HTR-8/SVneo (cell line): Measurements from ENCODE around the gene DOK5.

Experiments used
- DNase-seq: peaks from one replicate; pipeline ENCODE4 v3.0.0; 2011; ENCODE audit warnings: low spot score, mixed read lengths; ENCODE audit not compliant: insufficient read length
- FAIRE-seq: peaks from 2 replicates; lab custom pipeline; 2011; peaks lifted over from hg19 to GRCh38; lab: Jason Lieb, UNC

The DOK5 gene

GRCh38 chr20:54554006-54554405 lies 78.6 kb downstream of the DOK5 start:
- DNase-seq (no peak), FAIRE-seq (no peak)

DNA sequence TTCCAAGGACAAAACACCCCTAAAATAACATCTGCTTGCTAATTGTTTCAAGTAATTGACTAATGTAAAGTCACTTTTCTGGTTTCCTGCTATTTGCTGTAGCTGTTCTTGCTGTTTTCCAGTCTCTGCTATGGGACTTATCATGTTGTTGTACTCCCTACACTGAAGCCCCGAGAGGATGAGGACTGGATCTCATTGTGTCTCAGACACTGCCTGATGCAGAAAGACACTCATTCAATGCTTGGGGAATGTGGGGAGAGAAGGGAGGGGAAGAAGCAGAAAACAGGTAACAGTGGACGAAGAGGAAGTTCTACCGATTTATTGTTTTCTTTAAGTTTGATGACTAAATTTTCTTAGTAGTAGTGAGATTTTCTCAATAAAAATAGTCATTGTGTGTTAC lies 79.8 kb downstream of the DOK5 start:
- DNase-seq: no peak
- FAIRE-seq: no peak

DNA sequence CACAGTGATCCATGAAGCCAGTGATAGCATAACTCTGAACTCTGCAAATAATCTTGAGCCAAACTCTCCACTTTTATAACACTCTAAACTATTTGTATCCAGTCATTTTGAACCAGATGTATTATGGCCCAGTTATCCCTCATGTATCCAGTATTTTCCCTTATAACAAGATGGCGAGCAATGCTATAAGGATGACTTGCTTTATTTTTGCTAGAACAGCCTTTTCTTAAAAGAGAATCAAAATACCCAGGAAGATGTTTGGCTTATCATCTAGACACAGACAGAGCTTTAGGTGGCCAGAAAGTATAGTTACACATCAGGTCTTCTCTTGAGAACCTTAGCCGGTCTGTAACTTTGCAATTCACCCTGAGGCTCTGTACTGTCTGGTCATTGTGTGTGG lies 81.0 kb downstream of the DOK5 start:
- FAIRE-seq: peak; percentile 16
- no peak for DNase-seq

DNA sequence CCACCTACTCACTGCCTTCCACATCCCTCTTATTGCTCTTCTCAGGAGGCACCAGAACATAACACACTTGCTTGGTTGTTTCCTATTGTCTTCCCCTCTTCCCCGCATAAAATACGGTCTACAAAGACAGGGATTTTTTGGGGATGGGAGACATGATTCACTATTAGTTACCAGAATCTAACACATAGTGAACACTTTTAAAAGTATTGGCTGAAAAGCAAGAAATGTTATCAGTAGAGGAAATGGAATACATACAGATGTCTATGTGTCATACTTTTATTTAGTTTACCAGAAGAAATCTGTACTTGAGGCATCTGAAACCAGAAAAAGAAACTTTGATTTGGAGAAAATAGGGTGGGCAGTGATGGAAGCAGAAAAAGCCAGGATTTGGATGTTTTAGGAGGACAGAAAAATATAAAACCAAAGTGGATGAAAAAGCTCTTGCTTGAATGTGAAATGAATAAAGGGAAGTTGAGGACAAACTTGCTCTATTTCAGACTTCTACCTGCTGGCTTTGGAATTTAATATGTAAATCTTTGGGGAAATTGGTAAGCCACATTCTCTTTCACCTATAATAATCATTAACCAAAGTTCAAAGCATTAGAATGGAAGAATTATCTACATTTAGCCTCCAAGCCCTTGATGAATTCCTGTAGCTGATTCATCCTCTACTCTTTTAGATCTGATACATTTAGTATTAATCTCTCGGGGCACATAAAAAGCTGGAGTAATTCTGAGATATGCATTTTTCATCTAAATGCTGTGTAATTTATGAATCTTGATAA lies 82.6 kb downstream of the DOK5 start:
- peak; percentile 55 for FAIRE-seq
- no peak for DNase-seq

GRCh38 chr20:54559890-54560289 lies 84.5 kb downstream of the DOK5 start:
- no peak for FAIRE-seq

GRCh38 chr20:54560357-54560756 lies 85.0 kb downstream of the DOK5 start:
- DNase-seq: no peak
- no peak for FAIRE-seq

More at GRCh38 chr20:54559890-54560289, 84.5 kb downstream of the DOK5 start:
- no peak for DNase-seq

GRCh38 chr20:54565255-54565654 lies 89.9 kb downstream of the DOK5 start:
- no peak for DNase-seq
- FAIRE-seq: no peak

DNA sequence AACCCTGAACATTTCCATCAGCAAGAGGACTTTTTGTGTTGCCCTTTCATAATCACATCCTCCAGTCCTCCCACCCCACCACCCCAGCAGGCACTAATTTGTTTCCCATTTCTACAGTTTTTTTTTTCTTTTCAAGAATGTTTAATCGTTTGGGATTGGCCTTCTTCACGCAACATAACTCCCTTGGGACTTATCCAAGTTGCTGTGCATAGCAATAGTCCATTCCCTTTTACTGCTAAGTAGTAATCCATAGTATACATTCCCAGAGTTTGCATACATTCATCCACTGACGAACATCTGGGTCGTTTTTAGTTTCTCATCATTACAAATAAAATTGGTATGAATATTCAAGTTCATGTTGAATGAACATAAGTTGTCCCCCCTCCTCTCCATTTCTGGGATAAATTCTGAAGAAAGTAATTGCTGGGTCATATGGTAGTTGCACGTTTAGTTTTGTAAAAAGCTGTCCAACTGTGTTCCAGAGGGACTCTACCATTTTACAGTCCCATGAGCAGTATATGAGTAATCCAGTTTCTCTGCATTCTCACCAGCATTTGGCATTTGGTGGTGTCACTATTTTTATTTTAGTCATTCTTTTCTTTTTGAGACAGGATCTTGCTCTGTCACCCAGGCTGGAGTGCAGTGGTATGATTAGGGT lies 90.8 kb downstream of the DOK5 start:
- FAIRE-seq (no peak), DNase-seq (no peak)

- DNase-seq (no peak), FAIRE-seq (no peak)
Observed at GRCh38 chr20:54570561-54570960, 95.2 kb downstream of the DOK5 start.

- FAIRE-seq: peak; percentile 62
- no peak for DNase-seq
Observed at GRCh38 chr20:54572665-54573435, 97.5 kb downstream of the DOK5 start.

DNA sequence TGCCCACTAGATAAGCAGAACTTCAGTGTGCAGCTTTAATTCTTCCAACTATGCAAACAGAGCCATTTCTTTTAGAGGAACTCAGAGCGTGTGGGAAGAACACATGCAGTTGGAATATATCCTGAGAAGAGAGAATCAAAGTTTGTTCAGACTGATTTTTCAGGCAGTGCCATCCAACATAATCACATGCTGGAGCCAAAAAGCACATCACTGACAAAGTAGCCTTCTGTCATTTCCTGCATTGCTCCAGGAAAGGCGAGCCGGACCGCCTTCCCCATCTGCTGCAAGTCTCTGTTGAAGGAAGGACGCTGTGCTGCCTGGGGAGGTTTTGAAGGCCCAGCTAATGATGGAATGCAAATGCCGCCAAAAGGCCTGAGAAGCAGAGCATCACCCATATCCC lies 98.4 kb downstream of the DOK5 start:
- no peak for FAIRE-seq
- DNase-seq: no peak

DNA sequence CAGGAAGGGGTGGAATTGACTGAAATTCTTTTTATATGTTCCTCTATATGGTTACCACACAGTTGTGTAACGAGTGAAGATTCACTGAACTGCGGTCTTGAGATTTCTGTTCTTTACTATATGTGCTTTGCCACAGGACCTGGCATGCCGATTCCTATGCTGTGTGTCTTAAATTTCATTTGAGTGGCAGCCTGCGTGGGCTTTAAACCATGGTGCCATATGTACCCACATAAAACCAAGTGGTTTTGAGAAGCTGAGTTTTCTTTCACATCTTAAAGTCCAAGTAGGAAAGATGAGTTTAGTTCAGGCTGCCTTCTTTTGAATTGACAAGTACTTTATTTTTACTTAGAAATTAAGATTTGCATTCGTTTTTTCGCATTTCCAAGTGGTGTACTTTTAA lies 101.1 kb downstream of the DOK5 start:
- FAIRE-seq: no peak

GRCh38 chr20:54577637-54578036 lies 102.2 kb downstream of the DOK5 start:
- no peak for DNase-seq
- peak; percentile 26 for FAIRE-seq

More for the DNA sequence above, 101.1 kb downstream of the DOK5 start:
- DNase-seq: no peak

GRCh38 chr20:54585217-54585616 lies 109.8 kb downstream of the DOK5 start:
- DNase-seq (no peak), FAIRE-seq (peak; percentile 82)

DNA sequence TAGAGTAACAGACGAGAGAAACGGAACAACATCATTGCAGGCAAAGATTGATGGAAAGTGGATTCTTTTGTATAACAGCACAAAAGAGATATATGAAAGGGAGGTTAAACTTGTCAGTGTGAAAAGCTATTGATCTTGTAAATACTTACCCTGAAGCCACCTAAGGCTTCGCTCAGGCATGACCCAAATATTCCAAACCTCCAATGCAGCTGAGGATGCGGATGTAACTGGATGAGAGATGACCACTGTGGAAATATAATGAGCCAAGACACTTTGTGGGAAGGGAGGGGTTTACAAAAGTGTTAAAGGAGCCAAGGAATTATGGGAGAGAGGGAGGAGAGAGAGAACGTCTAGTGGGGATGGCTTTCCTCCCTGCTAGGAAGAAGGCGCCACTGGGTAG lies 112.0 kb downstream of the DOK5 start:
- DNase-seq (no peak), FAIRE-seq (peak; percentile 33)

DNA sequence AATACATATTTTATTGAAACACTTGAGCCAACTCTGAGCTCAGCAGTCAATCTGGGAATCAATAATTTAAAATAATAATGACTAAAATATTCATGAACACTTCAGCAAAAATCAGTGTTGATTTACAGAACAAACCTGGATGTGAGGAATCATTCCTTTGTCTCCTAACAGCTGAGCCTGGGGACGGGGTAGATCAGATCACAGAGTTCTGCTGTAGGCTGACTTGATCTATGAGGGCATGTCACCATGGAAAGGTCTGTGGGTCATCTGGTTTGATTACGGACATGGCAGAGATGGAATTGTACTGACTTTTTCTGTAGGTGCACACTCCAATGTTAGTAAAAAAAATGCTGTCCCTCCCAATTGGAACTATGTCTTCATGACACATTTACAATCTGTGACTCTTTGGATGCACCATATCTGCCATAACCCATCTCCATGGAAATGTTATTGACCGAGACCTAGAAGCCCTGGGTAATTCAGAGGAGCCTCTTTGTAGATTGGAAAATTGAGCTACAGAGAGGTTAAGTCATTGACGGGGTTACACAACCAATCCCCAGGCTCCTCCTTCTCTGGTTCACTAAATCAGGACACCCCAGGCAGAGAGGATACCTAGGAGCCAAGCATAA lies 114.1 kb downstream of the DOK5 start:
- FAIRE-seq: no peak
- no peak for DNase-seq

DNA sequence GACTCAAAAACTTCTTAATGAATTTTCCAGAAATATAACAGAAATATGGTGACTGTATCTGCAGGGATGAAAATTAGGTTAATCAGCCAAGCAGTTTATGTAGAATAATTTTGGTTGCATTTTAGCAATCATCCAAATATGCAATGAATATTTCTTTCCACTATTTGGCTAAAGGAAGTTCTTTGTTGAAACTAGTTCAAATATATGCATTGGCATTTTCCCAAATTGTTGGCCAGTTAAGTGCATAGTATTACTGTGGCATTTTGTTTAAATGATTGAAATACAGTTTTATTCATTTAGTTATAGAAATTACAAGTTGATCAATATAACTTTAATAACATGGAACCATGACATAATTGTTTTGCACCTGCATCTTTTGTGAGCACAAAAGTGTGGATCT lies 115.5 kb downstream of the DOK5 start:
- FAIRE-seq (no peak), DNase-seq (no peak)

DNA sequence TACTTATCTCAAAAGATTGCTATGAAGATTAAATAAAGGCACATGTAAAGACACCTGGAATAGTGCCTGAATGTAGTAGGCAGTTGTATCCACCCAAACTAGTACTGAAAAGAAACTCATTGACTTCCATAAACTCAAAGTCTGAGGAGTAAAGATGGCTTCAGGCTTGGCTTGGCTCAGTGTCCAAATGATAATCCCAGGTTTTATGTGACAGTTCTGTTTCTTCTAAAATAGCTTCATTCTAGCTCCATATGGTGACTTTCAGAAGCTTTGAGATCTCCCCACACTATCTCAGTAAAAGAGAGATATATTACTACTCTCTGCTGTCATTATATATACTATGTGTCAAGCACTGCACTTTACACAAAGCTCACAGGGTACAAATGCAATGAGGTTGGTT lies 121.3 kb downstream of the DOK5 start:
- peak; percentile 68 for FAIRE-seq

DNA sequence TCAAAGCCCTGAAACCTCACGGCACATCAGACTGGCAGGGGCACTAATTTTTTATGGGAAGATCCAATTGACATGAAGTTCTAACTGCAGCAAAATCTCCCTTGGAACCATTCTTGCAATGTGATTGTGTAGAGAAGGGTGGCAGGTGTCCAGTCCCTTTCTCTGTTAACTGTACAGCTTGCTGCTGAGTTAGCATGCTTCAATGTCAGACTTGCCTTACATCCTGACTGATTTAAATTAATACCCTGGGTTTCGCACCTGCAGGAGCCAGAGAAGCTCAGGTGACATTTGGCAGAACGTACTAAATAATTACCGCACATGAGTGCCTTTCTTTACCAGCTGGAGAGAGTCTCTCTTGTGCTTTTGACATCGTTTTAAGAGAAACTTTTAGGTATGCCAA lies 123.0 kb downstream of the DOK5 start:
- DNase-seq: no peak
- FAIRE-seq: no peak

More for the DNA sequence above, 121.3 kb downstream of the DOK5 start:
- DNase-seq: no peak

DNA sequence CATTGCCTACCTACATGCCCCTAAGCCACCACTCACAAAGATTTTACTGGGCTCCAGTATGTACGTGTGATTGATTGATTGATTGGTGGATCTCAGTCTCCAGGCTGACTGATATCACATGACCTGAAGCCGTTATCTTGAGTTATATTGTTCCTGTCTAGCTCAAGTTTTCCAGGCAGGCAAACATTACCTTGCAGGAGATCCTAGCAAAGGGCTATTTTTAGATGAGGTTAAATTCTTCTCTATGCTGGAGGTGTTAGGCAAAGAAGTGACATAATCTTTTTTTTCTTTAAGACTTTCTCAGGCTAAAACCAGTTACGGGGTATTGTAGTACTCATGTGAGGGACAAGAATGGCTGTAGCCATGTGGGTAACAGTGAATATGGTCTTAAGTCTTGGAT lies 125.2 kb downstream of the DOK5 start:
- no peak for FAIRE-seq
- DNase-seq: no peak
